Neural cell (in vitro differentiated cells): ENCODE data around the gene PYGL.

ENCODE experiments used
- RAD21 ChIP-seq: fragments of 450-650 bp; conservative IDR thresholded peaks from 2 replicates; pipeline ENCODE4 v1.6.1; 2014; ENCODE audit warnings: antibody characterized with exemption, mild to moderate bottlenecking, moderate library complexity
- SMC3 ChIP-seq: fragments of 450-650 bp; conservative IDR thresholded peaks from 2 replicates; pipeline ENCODE4 v1.6.1; 2014; ENCODE audit warnings: antibody characterized with exemption, mild to moderate bottlenecking, moderate library complexity; ENCODE audit not compliant: poor library complexity
- TF ChIP-seq, protein P1 (sequence below): fragments of 450-650 bp; IDR thresholded peaks from 2 replicates; pipeline ENCODE4 v1.5.1; 2014; ENCODE audit warnings: antibody characterized with exemption, mild to moderate bottlenecking, moderate library complexity; ENCODE audit not compliant: poor library complexity, severe bottlenecking
- TF ChIP-seq, protein P2 (sequence below): IDR thresholded peaks from 2 replicates; pipeline ENCODE4 v1.6.1; 2012; ENCODE audit warnings: borderline replicate concordance

DNA sequence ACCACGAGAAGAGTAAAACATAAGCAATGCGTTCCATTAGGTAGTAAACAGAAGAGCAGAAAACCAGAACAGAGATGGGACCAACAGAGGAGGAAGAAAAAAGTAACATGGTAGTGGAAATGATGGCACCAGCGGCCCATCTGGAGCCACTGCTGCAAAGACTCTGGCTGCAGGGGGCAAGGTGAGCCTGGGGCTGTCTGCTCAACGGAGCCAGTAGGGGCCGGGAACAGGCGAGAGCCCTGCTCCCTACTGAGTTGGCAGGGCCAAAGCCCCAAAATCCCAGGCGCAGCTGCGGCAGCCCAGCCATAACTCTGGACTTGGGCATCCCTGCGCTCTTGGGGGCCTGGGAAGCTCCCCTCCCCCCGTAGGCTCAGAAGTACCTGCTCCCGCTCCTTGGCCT is 28.5 kb upstream of the PYGL start:
- TF ChIP-seq, protein P1, sequence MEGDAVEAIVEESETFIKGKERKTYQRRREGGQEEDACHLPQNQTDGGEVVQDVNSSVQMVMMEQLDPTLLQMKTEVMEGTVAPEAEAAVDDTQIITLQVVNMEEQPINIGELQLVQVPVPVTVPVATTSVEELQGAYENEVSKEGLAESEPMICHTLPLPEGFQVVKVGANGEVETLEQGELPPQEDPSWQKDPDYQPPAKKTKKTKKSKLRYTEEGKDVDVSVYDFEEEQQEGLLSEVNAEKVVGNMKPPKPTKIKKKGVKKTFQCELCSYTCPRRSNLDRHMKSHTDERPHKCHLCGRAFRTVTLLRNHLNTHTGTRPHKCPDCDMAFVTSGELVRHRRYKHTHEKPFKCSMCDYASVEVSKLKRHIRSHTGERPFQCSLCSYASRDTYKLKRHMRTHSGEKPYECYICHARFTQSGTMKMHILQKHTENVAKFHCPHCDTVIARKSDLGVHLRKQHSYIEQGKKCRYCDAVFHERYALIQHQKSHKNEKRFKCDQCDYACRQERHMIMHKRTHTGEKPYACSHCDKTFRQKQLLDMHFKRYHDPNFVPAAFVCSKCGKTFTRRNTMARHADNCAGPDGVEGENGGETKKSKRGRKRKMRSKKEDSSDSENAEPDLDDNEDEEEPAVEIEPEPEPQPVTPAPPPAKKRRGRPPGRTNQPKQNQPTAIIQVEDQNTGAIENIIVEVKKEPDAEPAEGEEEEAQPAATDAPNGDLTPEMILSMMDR, result no peak
- TF ChIP-seq, protein P2, sequence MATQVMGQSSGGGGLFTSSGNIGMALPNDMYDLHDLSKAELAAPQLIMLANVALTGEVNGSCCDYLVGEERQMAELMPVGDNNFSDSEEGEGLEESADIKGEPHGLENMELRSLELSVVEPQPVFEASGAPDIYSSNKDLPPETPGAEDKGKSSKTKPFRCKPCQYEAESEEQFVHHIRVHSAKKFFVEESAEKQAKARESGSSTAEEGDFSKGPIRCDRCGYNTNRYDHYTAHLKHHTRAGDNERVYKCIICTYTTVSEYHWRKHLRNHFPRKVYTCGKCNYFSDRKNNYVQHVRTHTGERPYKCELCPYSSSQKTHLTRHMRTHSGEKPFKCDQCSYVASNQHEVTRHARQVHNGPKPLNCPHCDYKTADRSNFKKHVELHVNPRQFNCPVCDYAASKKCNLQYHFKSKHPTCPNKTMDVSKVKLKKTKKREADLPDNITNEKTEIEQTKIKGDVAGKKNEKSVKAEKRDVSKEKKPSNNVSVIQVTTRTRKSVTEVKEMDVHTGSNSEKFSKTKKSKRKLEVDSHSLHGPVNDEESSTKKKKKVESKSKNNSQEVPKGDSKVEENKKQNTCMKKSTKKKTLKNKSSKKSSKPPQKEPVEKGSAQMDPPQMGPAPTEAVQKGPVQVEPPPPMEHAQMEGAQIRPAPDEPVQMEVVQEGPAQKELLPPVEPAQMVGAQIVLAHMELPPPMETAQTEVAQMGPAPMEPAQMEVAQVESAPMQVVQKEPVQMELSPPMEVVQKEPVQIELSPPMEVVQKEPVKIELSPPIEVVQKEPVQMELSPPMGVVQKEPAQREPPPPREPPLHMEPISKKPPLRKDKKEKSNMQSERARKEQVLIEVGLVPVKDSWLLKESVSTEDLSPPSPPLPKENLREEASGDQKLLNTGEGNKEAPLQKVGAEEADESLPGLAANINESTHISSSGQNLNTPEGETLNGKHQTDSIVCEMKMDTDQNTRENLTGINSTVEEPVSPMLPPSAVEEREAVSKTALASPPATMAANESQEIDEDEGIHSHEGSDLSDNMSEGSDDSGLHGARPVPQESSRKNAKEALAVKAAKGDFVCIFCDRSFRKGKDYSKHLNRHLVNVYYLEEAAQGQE, result no peak
- TF ChIP-seq SMC3 (no peak), RAD21 (no peak)
